ENCODE measurements around the gene DPYD. TPM values are rescaled to one million over a fixed set of nuclear protein-coding genes. Genes with fewer than 3 reads are reported as not detected.

The DPYD gene
- total RNA-seq, 1 experiment from 2014 or later = 7.0 TPM

DNA sequence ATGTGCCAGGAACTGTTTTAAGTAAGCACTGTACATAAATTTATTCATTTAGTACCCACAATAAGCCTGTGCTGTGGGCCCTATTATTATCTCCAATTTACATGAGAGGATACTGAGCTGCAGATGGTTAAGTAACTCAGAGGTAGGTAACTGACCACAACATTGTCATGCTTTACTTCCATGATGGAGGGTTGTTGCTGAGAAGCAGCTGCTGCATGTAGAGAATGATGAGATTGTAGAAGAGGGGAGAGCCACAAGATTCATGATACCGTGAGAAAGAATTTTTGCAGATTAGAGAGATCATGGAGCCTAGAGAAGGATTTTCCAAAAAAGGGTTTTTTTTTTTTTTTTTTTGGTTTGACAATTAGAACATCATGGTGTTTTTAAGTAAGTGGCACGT, 886.2 kb downstream of the DPYD start:
- CTCF ChIA-PET = no interaction called here
- BruUV-seq (replicated peaks) = no TSS peak
- H3K36me3 Mint-ChIP-seq (ENCODE audit: insufficient read depth, unreplicated experiment) = peaks cover 5% of the 10 kb centered on the region
- no peak for DNase-seq
- Histone ChIP-seq H3K9me3 (no peaks in the 10 kb centered on the region), H3K27me3 (replicated peaks; ENCODE audit: control insufficient read depth, insufficient read depth, low read length) (no peaks in the 10 kb centered on the region), H3K4me1 (no peaks in the 10 kb centered on the region), H3K36me3 (ENCODE audit: control insufficient read depth, insufficient read depth, low read length) (no peaks in the 10 kb centered on the region), H3K4me3 (ENCODE audit: low read depth, low read length) (no peak overlapping the region)
- POLR2A ChIA-PET = no interaction called here
- peaks cover 3% of the 10 kb centered on the region for H3K27me3 Mint-ChIP-seq (ENCODE audit: insufficient read depth, unreplicated experiment)
- no peaks in the 10 kb centered on the region for H3K4me1 Mint-ChIP-seq (ENCODE audit: low read depth, unreplicated experiment)
- H3K27ac Mint-ChIP-seq (ENCODE audit: unreplicated experiment) = no peak overlapping the region
- TF ChIP-seq, protein P1, sequence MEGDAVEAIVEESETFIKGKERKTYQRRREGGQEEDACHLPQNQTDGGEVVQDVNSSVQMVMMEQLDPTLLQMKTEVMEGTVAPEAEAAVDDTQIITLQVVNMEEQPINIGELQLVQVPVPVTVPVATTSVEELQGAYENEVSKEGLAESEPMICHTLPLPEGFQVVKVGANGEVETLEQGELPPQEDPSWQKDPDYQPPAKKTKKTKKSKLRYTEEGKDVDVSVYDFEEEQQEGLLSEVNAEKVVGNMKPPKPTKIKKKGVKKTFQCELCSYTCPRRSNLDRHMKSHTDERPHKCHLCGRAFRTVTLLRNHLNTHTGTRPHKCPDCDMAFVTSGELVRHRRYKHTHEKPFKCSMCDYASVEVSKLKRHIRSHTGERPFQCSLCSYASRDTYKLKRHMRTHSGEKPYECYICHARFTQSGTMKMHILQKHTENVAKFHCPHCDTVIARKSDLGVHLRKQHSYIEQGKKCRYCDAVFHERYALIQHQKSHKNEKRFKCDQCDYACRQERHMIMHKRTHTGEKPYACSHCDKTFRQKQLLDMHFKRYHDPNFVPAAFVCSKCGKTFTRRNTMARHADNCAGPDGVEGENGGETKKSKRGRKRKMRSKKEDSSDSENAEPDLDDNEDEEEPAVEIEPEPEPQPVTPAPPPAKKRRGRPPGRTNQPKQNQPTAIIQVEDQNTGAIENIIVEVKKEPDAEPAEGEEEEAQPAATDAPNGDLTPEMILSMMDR (IDR thresholded peaks at IDR 0.05; ENCODE audit: insufficient read depth in 1 of 2, low read depth in 1 of 2, low read length in 1 of 2, severe bottlenecking in 1 of 2, unreplicated experiment in 1 of 2) = no peak
- intact Hi-C loops (cut with micrococcal nuclease; ENCODE audit: unreplicated experiment) = no loop called here
- no peaks in the 10 kb centered on the region for H3K9me3 Mint-ChIP-seq (ENCODE audit: unreplicated experiment)
- no peak overlapping the region for H3K4me3 Mint-ChIP-seq (ENCODE audit: unreplicated experiment)

DNA sequence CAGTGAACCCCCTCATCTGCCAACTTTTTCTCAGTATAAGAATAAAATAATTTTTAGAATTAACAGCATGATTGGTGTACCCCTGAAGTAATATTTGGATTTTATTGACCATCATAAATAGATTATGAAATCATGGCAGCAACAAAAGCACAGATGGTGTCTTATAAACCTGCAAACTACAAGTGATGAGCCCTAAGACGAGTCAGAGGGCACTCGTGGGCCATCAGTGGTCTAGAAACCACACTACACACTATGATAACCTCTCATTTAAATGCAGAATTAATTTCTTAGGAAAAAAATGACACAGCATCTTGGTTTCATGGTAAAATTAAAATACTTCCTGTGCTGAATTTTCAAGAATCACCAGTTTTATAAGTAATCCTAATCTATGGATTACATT, 886.9 kb downstream of the DPYD start:
- peaks cover 5% of the 10 kb centered on the region for H3K36me3 Mint-ChIP-seq (ENCODE audit: insufficient read depth, unreplicated experiment)
- Histone ChIP-seq H3K9me3 (no peaks in the 10 kb centered on the region), H3K4me3 (ENCODE audit: low read depth, low read length) (no peak overlapping the region), H3K4me1 (no peaks in the 10 kb centered on the region), H3K36me3 (ENCODE audit: control insufficient read depth, insufficient read depth, low read length) (no peaks in the 10 kb centered on the region), H3K27me3 (replicated peaks; ENCODE audit: control insufficient read depth, insufficient read depth, low read length) (no peaks in the 10 kb centered on the region)
- POLR2A ChIA-PET = no interaction called here
- intact Hi-C loops (cut with micrococcal nuclease; ENCODE audit: unreplicated experiment) = no loop called here
- no peaks in the 10 kb centered on the region for H3K4me1 Mint-ChIP-seq (ENCODE audit: low read depth, unreplicated experiment)
- no peak for DNase-seq
- TF ChIP-seq, protein P1 (IDR thresholded peaks at IDR 0.05; ENCODE audit: insufficient read depth in 1 of 2, low read depth in 1 of 2, low read length in 1 of 2, severe bottlenecking in 1 of 2, unreplicated experiment in 1 of 2) = no peak
- BruUV-seq (replicated peaks) = no TSS peak
- no peak overlapping the region for H3K4me3 Mint-ChIP-seq (ENCODE audit: unreplicated experiment)
- CTCF ChIA-PET = no interaction called here
- peaks cover 3% of the 10 kb centered on the region for H3K27me3 Mint-ChIP-seq (ENCODE audit: insufficient read depth, unreplicated experiment)
- H3K9me3 Mint-ChIP-seq (ENCODE audit: unreplicated experiment) = no peaks in the 10 kb centered on the region
- no peak overlapping the region for H3K27ac Mint-ChIP-seq (ENCODE audit: unreplicated experiment)
